TTC549 (cell line): ENCODE data around the gene PCSK6.
"Not testable (repeated sequence)": the region's sequence is repeated elsewhere in the genome, so short reads cannot be mapped to it uniquely, and the experiment has no call there.

Source experiments
- FAIRE-seq: peaks from 2 replicates; lab custom pipeline; 2012; peaks lifted over from hg19 to GRCh38; lab: Jason Lieb, UNC

The PCSK6 gene

GRCh38 chr15:101459579-101460300 lies 29.8 kb downstream of the PCSK6 start:
- no peak for FAIRE-seq

- no peak for FAIRE-seq
Measured at GRCh38 chr15:101458908-101459578, 30.5 kb downstream of the PCSK6 start.

- no peak for FAIRE-seq
Measured at GRCh38 chr15:101458158-101458900, 31.2 kb downstream of the PCSK6 start.

DNA sequence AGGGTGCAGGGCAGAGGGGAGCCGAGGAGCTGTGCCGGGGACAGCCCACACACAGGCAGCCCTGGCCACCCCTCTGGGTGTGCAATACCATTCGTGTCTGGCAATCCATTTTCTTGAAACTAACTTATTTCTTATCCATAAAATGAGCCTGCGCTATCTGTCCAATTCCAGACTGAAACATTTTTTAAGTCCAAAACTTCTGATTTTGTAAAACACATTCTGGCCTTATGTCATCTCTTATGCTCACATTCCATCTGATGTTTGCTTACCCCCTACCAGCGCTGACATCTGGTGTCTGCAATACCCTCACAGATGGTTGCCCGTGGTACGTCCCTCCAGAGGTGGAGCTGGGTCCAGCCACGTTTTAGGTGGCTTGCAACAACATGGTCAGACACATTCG lies 31.8 kb downstream of the PCSK6 start:
- FAIRE-seq: no peak

GRCh38 chr15:101456057-101456739 lies 33.3 kb downstream of the PCSK6 start:
- no peak for FAIRE-seq

DNA sequence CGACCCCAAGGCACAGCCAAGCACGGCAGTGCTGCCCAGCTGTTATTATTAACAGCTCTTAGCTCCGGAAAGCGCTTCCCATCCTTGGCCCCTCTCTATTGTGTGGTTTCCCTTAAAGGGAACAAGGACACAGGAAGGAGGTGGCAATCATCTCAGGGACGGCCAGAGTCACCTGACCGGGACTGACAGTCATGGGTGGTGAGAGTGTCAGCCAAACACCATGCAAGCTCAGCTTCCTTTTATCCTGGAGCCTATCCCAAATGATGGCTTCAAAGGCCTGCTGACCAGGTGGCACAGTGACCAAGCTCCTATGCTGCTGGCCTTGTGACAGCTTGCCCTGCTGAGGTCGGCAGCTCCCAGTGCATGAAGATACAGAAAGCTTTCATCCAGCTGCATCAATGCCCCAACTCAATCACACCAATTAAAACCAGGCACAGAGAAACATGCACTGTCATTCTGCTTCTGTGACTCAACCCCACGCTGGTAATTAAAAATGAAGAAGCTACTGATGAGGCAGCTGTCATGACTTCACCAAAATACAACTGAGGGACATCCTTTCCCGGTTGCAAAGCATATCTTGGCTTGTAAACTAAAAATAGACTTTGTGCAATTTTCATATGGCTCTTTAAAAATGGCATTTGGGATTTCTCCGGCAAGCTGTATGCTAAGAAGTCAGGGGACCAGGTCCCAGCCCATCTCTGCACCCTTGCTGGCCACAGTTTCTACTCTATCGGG lies 34.0 kb downstream of the PCSK6 start:
- no peak for FAIRE-seq

- not testable (repeated sequence) for FAIRE-seq
Measured at GRCh38 chr15:101454781-101455180, 34.7 kb downstream of the PCSK6 start.

DNA sequence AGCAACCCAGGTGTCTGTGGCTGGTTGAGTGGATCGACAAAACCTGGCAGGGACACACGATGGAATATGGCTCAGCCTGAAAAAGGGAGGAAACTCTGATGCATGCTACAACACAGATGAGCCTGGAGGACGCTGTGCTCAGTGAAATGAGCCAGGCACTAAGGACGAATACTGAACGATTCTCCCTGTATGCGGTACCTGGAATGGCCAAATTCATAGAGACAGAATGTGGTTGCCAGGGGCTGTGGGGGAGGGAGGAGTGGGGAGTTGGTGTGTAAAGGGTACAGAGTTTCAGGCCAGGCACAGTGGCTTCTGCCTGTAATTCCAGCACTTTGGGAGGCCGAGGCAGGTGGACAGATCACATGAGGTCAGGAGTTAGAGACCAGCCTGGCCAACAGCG lies 35.1 kb downstream of the PCSK6 start:
- FAIRE-seq: no peak

DNA sequence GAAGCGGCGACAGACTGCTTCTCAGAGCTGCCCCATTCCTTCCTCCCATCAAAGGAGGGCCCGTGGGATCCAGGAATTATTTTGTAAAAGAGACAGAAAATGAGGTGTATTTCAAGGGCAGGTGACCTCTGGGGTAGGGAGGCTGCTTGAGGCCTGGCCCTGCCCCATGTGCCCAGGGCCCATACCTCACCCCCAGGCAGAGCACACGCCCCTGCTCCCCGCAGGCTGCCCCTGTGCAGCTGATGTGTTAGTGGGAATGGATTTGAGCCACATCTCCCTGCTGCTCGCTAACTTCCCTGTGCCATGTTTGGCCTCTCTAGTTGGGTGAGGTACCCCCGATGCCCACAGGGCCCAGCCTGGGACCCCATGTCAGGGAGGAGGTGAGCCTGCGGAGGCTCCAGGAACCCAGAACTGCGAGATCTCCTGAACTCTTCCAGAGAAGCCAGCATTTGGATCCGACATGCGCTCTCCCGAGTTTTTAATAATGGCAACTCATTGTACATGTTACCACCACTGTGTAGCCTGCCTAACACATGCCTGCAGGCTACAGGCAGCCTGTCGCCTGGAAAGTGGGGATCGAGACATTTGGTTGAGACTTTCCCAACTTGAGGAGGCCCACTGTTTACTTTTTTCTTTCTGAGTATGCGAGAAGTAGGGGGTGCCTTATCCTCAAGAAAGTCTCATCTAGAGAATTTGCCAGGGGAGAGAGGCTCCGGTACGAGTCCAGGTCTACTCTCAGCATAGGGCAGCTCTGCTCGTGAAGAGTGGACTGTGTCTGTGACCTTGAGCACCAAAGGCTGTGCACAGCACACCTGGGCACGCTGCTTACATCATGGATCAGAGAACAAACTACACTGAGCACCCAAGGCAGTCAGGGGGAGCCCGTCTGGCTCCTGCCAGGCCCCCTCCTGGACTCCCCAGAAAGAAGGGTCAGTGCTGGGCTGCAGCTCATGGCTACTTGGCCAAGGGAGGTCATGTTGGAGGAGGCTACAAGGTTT lies 36.1 kb downstream of the PCSK6 start:
- no peak for FAIRE-seq

DNA sequence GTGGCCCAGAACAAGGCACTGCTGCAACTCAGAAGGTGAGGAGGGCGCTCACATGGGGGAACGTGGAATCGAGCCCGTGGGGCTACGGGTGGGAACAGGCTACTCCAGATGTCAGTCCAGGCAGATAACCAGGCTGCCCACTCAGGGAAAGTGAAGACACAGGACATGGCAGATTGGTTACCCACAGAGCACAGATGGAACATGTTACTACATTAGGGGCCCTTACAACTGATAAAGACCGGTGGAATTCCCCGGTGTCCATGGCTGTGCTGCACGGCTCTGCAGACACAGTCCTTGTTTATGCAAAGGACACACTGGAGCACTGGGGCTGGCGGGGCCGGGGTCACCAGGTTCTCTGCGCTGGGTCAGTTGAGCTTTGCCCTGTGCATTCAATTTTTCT lies 36.9 kb downstream of the PCSK6 start:
- FAIRE-seq: no peak

GRCh38 chr15:101451846-101452245 lies 37.7 kb downstream of the PCSK6 start:
- no peak for FAIRE-seq

DNA sequence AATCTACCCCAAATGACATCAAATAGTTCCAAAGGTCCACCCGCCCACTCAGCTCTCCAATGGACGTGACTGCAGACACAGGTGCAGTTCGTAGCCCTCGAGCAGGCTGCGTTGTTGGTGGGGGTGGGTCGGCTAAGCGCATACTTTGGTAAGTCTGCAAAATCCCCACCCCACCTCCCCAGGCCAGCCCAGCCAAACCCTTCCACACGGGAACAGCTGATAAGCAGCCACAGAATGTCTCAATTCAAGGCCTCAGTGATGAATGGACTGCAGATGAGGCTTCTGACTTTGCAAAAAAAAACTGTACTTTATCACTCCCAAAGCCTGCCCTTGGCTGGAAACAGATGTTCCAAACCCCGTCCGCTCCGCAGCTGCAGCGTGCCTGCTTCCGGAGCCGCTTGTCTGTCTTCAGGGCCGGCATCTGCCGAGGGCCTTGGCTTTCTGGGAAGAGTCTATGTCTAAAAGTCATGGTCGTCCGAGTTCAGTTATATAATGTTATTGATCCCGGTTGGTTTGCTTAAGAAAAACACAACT lies 38.2 kb downstream of the PCSK6 start:
- no peak for FAIRE-seq

- FAIRE-seq: no peak
Measured at GRCh38 chr15:101450403-101451265, 38.9 kb downstream of the PCSK6 start.

- FAIRE-seq: no peak
Measured at GRCh38 chr15:101449471-101450402, 39.8 kb downstream of the PCSK6 start.

DNA sequence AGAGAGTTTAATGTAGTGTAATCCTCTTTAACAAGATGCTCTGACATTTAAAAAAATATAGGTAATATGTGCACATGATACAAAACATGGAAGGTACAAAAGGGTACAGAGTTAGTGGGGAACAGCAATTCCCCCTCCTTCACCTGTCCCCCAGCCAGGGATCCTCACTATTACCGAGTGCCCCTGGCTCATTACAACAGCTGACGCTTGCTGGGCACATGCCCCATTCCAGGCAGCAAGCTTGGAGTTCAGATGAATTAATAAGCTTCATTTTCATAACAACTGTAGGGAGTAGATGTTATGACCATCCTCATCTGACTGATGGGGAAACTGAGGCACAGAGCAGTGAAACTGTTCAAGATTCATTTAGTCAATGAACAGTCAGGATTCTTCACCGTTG lies 41.2 kb downstream of the PCSK6 start:
- no peak for FAIRE-seq

DNA sequence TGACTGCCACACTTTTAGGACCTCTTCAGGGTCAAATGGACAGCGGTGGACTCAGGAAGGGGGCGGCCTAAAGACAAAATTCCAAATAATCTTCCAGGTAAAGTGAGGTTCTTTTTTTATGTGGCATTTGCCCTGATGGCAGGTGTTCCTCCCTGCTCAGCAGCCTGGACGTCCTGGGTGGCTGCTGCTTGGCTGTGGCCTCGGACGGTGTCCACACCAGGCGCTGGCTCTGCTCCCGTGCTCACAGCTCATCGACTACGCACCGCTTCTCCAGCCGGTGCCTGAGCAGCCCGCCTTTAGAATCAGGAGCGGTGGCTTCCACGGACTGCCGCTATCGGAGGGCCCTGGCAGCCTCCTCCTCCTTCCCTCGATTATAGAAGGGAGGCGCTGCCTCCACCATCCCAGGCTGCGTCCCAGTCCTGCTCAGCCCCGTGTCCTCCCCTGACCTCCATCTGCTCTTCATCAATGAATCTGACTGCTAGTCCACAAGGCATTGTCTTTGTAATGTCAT lies 41.9 kb downstream of the PCSK6 start:
- no peak for FAIRE-seq

- no peak for FAIRE-seq
Measured at GRCh38 chr15:101447168-101447533, 42.4 kb downstream of the PCSK6 start.

- FAIRE-seq: no peak
Measured at GRCh38 chr15:101446518-101447167, 42.9 kb downstream of the PCSK6 start.
